Upper lobe of right lung (tissue), 1 donor: Measurements from ENCODE around the gene PLAC9. TPM values are rescaled to one million over a fixed set of nuclear protein-coding genes. Genes with fewer than 3 reads are reported as not detected.

Experiments used
- ATAC-seq: fragments of 200-7000 bp; cut with Tn5 transposase; one replicate; pipeline ENCODE4 v1.9.1; 2020; ENCODE audit warnings: mild to moderate bottlenecking, moderate library complexity
- DNase-seq: peaks from one replicate; pipeline ENCODE4 v3.0.0-alpha.2; 2020
- H3K27ac ChIP-seq: fragments of 200-600 bp; one replicate; pipeline ENCODE4 v1.8.0; 2022
- H3K27me3 ChIP-seq: fragments of 200-600 bp; one replicate; pipeline ENCODE4 v1.8.0; 2022; ENCODE audit warnings: mild to moderate bottlenecking
- H3K36me3 ChIP-seq: fragments of 200-600 bp; one replicate; pipeline ENCODE4 v1.8.0; 2022
- H3K4me1 ChIP-seq: fragments of 200-600 bp; one replicate; pipeline ENCODE4 v1.8.0; 2022
- H3K4me3 ChIP-seq: fragments of 200-600 bp; one replicate; pipeline ENCODE4 v1.8.0; 2022; ENCODE audit warnings: mild to moderate bottlenecking
- H3K9me3 ChIP-seq: fragments of 200-600 bp; one replicate; pipeline ENCODE4 v1.8.0; 2022
- CTCF ChIP-seq: fragments of 200-600 bp; IDR thresholded peaks from one replicate; pipeline ENCODE4 v1.8.0; 2022; ENCODE audit warnings: antibody characterized with exemption
- intact Hi-C: fragments of 100-400 bp; cut with DNase I; formaldehyde crosslinking; loops from one replicate; pipeline ENCODE4 v1.11.0; 2022
- total RNA-seq: library from RNA; stranded (reverse); fragmentation: NEBNext Ultra II Directional; extraction: Animal tissue kit (Norgen Biotek cat#: 25700); gene quantifications from one replicate; pipeline ENCODE4 v1.2.1, GENCODE V29; 2021
- donor health status: DM: no; HTN: yes; CAD: no; lungs with severe emphysema.

Gene PLAC9
- total RNA-seq, 1 donor from 2014 or later, result 24.1 TPM

GRCh38 chr10:80187465-80188409 is 55.2 kb downstream of the PLAC9 start:
- TF ChIP-seq CTCF, result no peak
- peak; percentile 77 for ATAC-seq

GRCh38 chr10:80188713-80189112 is 56.2 kb downstream of the PLAC9 start:
- ATAC-seq (no peak), DNase-seq (no peak)
- H3K4me3 ChIP-seq, result no peak overlapping the region
- no peaks in the 10 kb centered on the region for H3K36me3 ChIP-seq
- no peaks in the 10 kb centered on the region for H3K9me3 ChIP-seq
- H3K27ac ChIP-seq, result peak overlapping the region; percentile 33
- H3K27me3 ChIP-seq, result no peaks in the 10 kb centered on the region
- peaks cover 80% of the 10 kb centered on the region for H3K4me1 ChIP-seq
- intact Hi-C loops, result no loop called here
- no peak for TF ChIP-seq CTCF

More at GRCh38 chr10:80187465-80188409, 55.2 kb downstream of the PLAC9 start:
- intact Hi-C loops, result no loop called here
- no peak overlapping the region for H3K4me3 ChIP-seq
- no peaks in the 10 kb centered on the region for H3K36me3 ChIP-seq
- peaks cover 76% of the 10 kb centered on the region for H3K4me1 ChIP-seq
- no peak for DNase-seq
- no peaks in the 10 kb centered on the region for H3K27me3 ChIP-seq
- H3K27ac ChIP-seq, result peak overlapping the region; percentile 33
- H3K9me3 ChIP-seq, result no peaks in the 10 kb centered on the region

GRCh38 chr10:80191589-80192270 is 59.2 kb downstream of the PLAC9 start:
- no peak for DNase-seq
- Histone ChIP-seq H3K27me3 (no peaks in the 10 kb centered on the region), H3K4me3 (no peak overlapping the region), H3K27ac (peak overlapping the region; percentile 0), H3K4me1 (peaks cover 83% of the 10 kb centered on the region), H3K9me3 (no peaks in the 10 kb centered on the region), H3K36me3 (no peaks in the 10 kb centered on the region)
- ATAC-seq, result peak; percentile 19
- no peak for TF ChIP-seq CTCF
- intact Hi-C loops, result no loop called here

- TF ChIP-seq CTCF, result no peak
- H3K4me1 ChIP-seq, result peaks cover 86% of the 10 kb centered on the region
- no peak overlapping the region for H3K4me3 ChIP-seq
- no peaks in the 10 kb centered on the region for H3K36me3 ChIP-seq
- no peaks in the 10 kb centered on the region for H3K27me3 ChIP-seq
- no peak for DNase-seq
- H3K9me3 ChIP-seq, result no peaks in the 10 kb centered on the region
- H3K27ac ChIP-seq, result peak overlapping the region; percentile 20
- no peak for ATAC-seq
- intact Hi-C loops, result no loop called here
These were observed 60.0 kb downstream of the PLAC9 start for GRCh38 chr10:80192553-80192952.

- Histone ChIP-seq H3K36me3 (no peaks in the 10 kb centered on the region), H3K27ac (peak overlapping the region; percentile 96), H3K4me1 (peaks cover 87% of the 10 kb centered on the region), H3K9me3 (no peaks in the 10 kb centered on the region), H3K27me3 (no peaks in the 10 kb centered on the region), H3K4me3 (no peak overlapping the region)
- TF ChIP-seq CTCF, result no peak
- ATAC-seq (no peak), DNase-seq (no peak)
- intact Hi-C loops, result no loop called here
These were observed 62.0 kb downstream of the PLAC9 start for GRCh38 chr10:80194373-80195045.

Other genes with a start within 250 kb of the PLAC9 start
- gene SFTPD, start 183.6 kb upstream of the PLAC9 start, total RNA-seq, result 780 TPM
- gene TMEM254, start 54.1 kb upstream of the PLAC9 start, total RNA-seq, result 17.6 TPM
- gene ANXA11, start 72.8 kb downstream of the PLAC9 start, total RNA-seq, result 287 TPM
- gene MAT1A, start 156.9 kb downstream of the PLAC9 start, total RNA-seq, result 0.69 TPM
- not detected for gene DYDC1, start 224.0 kb downstream of the PLAC9 start, total RNA-seq
- gene DYDC2, start 224.1 kb downstream of the PLAC9 start, total RNA-seq, result not detected